GM21723 (cell line): Measurements from ENCODE around the gene PTPRM.
"Not testable (repeated sequence)": the region's sequence is repeated elsewhere in the genome, so short reads cannot be mapped to it uniquely, and the experiment has no call there.

Experiments used
- ATAC-seq: cut with Tn5 transposase; IDR thresholded peaks from one replicate; pipeline ENCODE4 v1.9.1; 2021; ENCODE audit warnings: mild to moderate bottlenecking, moderate library complexity; ENCODE audit not compliant: unreplicated experiment

PTPRM gene

GRCh38 chr18:8031496-8031895, 464.4 kb downstream of the PTPRM start:
- ATAC-seq, result no peak

GRCh38 chr18:8034674-8035073, 467.6 kb downstream of the PTPRM start:
- ATAC-seq, result no peak

- ATAC-seq, result no peak
Observed at GRCh38 chr18:8036551-8036950, 469.4 kb downstream of the PTPRM start.

GRCh38 chr18:8037296-8037695, 470.2 kb downstream of the PTPRM start:
- no peak for ATAC-seq

GRCh38 chr18:8040021-8040420, 472.9 kb downstream of the PTPRM start:
- ATAC-seq, result no peak

GRCh38 chr18:8041526-8042111, 474.5 kb downstream of the PTPRM start:
- no peak for ATAC-seq

- ATAC-seq, result no peak
Observed at GRCh38 chr18:8044004-8044403, 476.9 kb downstream of the PTPRM start.

GRCh38 chr18:8045160-8045883, 478.2 kb downstream of the PTPRM start:
- ATAC-seq, result no peak

- no peak for ATAC-seq
Observed at GRCh38 chr18:8045884-8046281, 478.8 kb downstream of the PTPRM start.

GRCh38 chr18:8046441-8046840, 479.3 kb downstream of the PTPRM start:
- ATAC-seq, result no peak

GRCh38 chr18:8049147-8049546, 482.0 kb downstream of the PTPRM start:
- ATAC-seq, result no peak

GRCh38 chr18:8050616-8051329, 483.7 kb downstream of the PTPRM start:
- no peak for ATAC-seq

GRCh38 chr18:8051453-8051852, 484.3 kb downstream of the PTPRM start:
- ATAC-seq, result no peak

- no peak for ATAC-seq
Observed at GRCh38 chr18:8052237-8052701, 485.2 kb downstream of the PTPRM start.

GRCh38 chr18:8056723-8057122, 489.6 kb downstream of the PTPRM start:
- no peak for ATAC-seq

GRCh38 chr18:8063152-8063551, 496.0 kb downstream of the PTPRM start:
- ATAC-seq, result not testable (repeated sequence)

GRCh38 chr18:8063733-8064132, 496.6 kb downstream of the PTPRM start:
- no peak for ATAC-seq

GRCh38 chr18:8065284-8065683, 498.2 kb downstream of the PTPRM start:
- no peak for ATAC-seq

GRCh38 chr18:8065773-8066172, 498.7 kb downstream of the PTPRM start:
- no peak for ATAC-seq

GRCh38 chr18:8069708-8070107, 502.6 kb downstream of the PTPRM start:
- ATAC-seq, result no peak

GRCh38 chr18:8073167-8073566, 506.1 kb downstream of the PTPRM start:
- ATAC-seq, result no peak

GRCh38 chr18:8080092-8080491, 513.0 kb downstream of the PTPRM start:
- ATAC-seq, result no peak
